HCT116 (cell line): ENCODE results near the gene CGB1.
"Not testable (repeated sequence)": the region's sequence is repeated elsewhere in the genome, so short reads cannot be mapped to it uniquely, and the experiment has no call there.

Experiments used
- CEBPB ChIP-seq: IDR thresholded peaks from 2 replicates; pipeline ENCODE4 v1.6.1; 2012; ENCODE audit warnings: low read depth
- CTCF ChIP-seq, 3 experiments: fragments of 200-600 bp in 1 of 3; sonication (generic) in 1 of 3; IDR thresholded peaks in 2 of 3; conservative IDR thresholded peaks in 1 of 3; 2 replicates each; pipeline ENCODE4 v1.5.1; 2012 to 2017; ENCODE audit warnings: low read depth in 2 of 3, low read length in 2 of 3, antibody characterized with exemption in 1 of 3, borderline replicate concordance in 1 of 3, control low read depth in 1 of 3, mild to moderate bottlenecking in 1 of 3, mixed read lengths in 1 of 3, mixed run types in 1 of 3, moderate library complexity in 1 of 3; ENCODE audit not compliant: insufficient read depth in 1 of 3
- EGR1 ChIP-seq: IDR thresholded peaks from 2 replicates; pipeline ENCODE4 v1.6.1; 2012; ENCODE audit warnings: low read depth
- EZH2 ChIP-seq: fragments of 200-600 bp; sonication (generic); IDR thresholded peaks from 2 replicates; pipeline ENCODE4 v1.6.1; 2017; ENCODE audit warnings: antibody characterized with exemption, mixed run types
- JUND ChIP-seq: IDR thresholded peaks from 2 replicates; pipeline ENCODE4 v1.6.1; 2012
- MAX ChIP-seq: IDR thresholded peaks from 2 replicates; pipeline ENCODE4 v1.6.1; 2012
- POLR2A ChIP-seq: IDR thresholded peaks from 2 replicates; pipeline ENCODE4 v1.7.0; 2011; ENCODE audit warnings: borderline replicate concordance; ENCODE audit not compliant: insufficient read depth, insufficient read length; ENCODE audit errors: extremely low read depth
- POLR2AphosphoS5 ChIP-seq: IDR thresholded peaks from 2 replicates; pipeline ENCODE4 v1.6.1; 2011; ENCODE audit warnings: mild to moderate bottlenecking, low read depth, low read length, moderate library complexity
- RAD21 ChIP-seq: IDR thresholded peaks from 2 replicates; pipeline ENCODE4 v1.6.1; 2012; ENCODE audit warnings: low read depth, mild to moderate bottlenecking
- SP1 ChIP-seq: IDR thresholded peaks from 2 replicates; pipeline ENCODE4 v1.6.1; 2012; ENCODE audit warnings: low read depth
- YY1 ChIP-seq: IDR thresholded peaks from 2 replicates; pipeline ENCODE4 v1.6.1; 2011; ENCODE audit warnings: low read length, low read depth, moderate library complexity, mild to moderate bottlenecking; ENCODE audit not compliant: insufficient replicate concordance; ENCODE audit errors: extremely low read depth
- TF ChIP-seq, protein P1 (sequence below): IDR thresholded peaks from 2 replicates; pipeline ENCODE4 v1.6.1; 2012; ENCODE audit warnings: low read depth

- not testable (repeated sequence) for TF ChIP-seq CTCF (IDR thresholded peaks at IDR 0.05 in 2 of 3, conservative IDR thresholded peaks at IDR 0.05 in 1 of 3; ENCODE audit: borderline replicate concordance in 1 of 3, insufficient read depth in 1 of 3, low read depth in 2 of 3, low read length in 2 of 3); RAD21; POLR2A; POLR2AphosphoS5; MAX; EZH2; JUND; SP1; YY1; CEBPB
- peak; percentile 69 for TF ChIP-seq EGR1
- TF ChIP-seq, protein P1, sequence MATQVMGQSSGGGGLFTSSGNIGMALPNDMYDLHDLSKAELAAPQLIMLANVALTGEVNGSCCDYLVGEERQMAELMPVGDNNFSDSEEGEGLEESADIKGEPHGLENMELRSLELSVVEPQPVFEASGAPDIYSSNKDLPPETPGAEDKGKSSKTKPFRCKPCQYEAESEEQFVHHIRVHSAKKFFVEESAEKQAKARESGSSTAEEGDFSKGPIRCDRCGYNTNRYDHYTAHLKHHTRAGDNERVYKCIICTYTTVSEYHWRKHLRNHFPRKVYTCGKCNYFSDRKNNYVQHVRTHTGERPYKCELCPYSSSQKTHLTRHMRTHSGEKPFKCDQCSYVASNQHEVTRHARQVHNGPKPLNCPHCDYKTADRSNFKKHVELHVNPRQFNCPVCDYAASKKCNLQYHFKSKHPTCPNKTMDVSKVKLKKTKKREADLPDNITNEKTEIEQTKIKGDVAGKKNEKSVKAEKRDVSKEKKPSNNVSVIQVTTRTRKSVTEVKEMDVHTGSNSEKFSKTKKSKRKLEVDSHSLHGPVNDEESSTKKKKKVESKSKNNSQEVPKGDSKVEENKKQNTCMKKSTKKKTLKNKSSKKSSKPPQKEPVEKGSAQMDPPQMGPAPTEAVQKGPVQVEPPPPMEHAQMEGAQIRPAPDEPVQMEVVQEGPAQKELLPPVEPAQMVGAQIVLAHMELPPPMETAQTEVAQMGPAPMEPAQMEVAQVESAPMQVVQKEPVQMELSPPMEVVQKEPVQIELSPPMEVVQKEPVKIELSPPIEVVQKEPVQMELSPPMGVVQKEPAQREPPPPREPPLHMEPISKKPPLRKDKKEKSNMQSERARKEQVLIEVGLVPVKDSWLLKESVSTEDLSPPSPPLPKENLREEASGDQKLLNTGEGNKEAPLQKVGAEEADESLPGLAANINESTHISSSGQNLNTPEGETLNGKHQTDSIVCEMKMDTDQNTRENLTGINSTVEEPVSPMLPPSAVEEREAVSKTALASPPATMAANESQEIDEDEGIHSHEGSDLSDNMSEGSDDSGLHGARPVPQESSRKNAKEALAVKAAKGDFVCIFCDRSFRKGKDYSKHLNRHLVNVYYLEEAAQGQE, result not testable (repeated sequence)
These were observed 18.1 kb downstream of the CGB1 start for GRCh38 chr19:49018388-49019241.
